HEK293 (cell line): ENCODE results near the gene PEX3.

ENCODE experiments used
- EGR2 ChIP-seq: fragments of 450-650 bp; formaldehyde crosslinking; IDR thresholded peaks from 2 replicates; pipeline ENCODE4 v1.5.1; 2016; ENCODE audit warnings: low read depth, missing biosample characterization, missing genetic modification characterization
- FEZF1 ChIP-seq: fragments of 450-650 bp; formaldehyde crosslinking; IDR thresholded peaks from 2 replicates; pipeline ENCODE4 v1.5.1; 2016; ENCODE audit warnings: missing biosample characterization, missing genetic modification characterization
- HOXC10 ChIP-seq: sonication (generic); formaldehyde crosslinking; IDR thresholded peaks from 2 replicates; pipeline ENCODE4 v1.8.1; 2023; ENCODE audit warnings: mild to moderate bottlenecking, missing genetic modification reagents
- HOXD13 ChIP-seq: sonication (generic); formaldehyde crosslinking; IDR thresholded peaks from 2 replicates; pipeline ENCODE4 v1.8.0; 2022; ENCODE audit warnings: missing genetic modification reagents, borderline replicate concordance
- ZBTB20 ChIP-seq: fragments of 450-650 bp; formaldehyde crosslinking; IDR thresholded peaks from 2 replicates; pipeline ENCODE4 v1.5.1; 2016; ENCODE audit warnings: missing biosample characterization, missing genetic modification characterization
- ZBTB21 ChIP-seq: fragments of 450-650 bp; formaldehyde crosslinking; IDR thresholded peaks from 2 replicates; pipeline ENCODE4 v1.5.1; 2017; ENCODE audit warnings: missing biosample characterization, missing genetic modification characterization
- ZNF157 ChIP-seq: fragments of 450-650 bp; formaldehyde crosslinking; IDR thresholded peaks from 2 replicates; pipeline ENCODE4 v1.5.1; 2016; ENCODE audit warnings: missing biosample characterization, missing genetic modification characterization
- ZNF16 ChIP-seq: fragments of 450-650 bp; formaldehyde crosslinking; IDR thresholded peaks from 2 replicates; pipeline ENCODE4 v1.5.1; 2016; ENCODE audit warnings: low read depth, missing biosample characterization, missing genetic modification characterization
- ZNF184 ChIP-seq: fragments of 450-650 bp; IDR thresholded peaks from 2 replicates; pipeline ENCODE4 v1.5.1; 2018; ENCODE audit warnings: missing biosample characterization, mild to moderate bottlenecking, missing genetic modification characterization
- ZNF223 ChIP-seq: fragments of 450-650 bp; formaldehyde crosslinking; IDR thresholded peaks from 2 replicates; pipeline ENCODE4 v1.5.1; 2016; ENCODE audit warnings: missing biosample characterization, missing genetic modification characterization
- ZNF248 ChIP-seq: fragments of 450-650 bp; formaldehyde crosslinking; IDR thresholded peaks from 2 replicates; pipeline ENCODE4 v1.5.1; 2017; ENCODE audit warnings: missing biosample characterization, missing genetic modification characterization
- ZNF501 ChIP-seq: fragments of 450-650 bp; formaldehyde crosslinking; IDR thresholded peaks from 2 replicates; pipeline ENCODE4 v1.5.1; 2016; ENCODE audit warnings: missing biosample characterization, missing genetic modification characterization
- ZNF521 ChIP-seq: fragments of 450-650 bp; formaldehyde crosslinking; IDR thresholded peaks from 2 replicates; pipeline ENCODE4 v1.5.1; 2017; ENCODE audit warnings: missing biosample characterization, mild to moderate bottlenecking, missing genetic modification characterization
- ZNF530 ChIP-seq: fragments of 450-650 bp; formaldehyde crosslinking; IDR thresholded peaks from 2 replicates; pipeline ENCODE4 v1.5.1; 2016; ENCODE audit warnings: low read depth, missing biosample characterization, missing genetic modification characterization
- ZNF654 ChIP-seq: fragments of 450-650 bp; formaldehyde crosslinking; IDR thresholded peaks from 2 replicates; pipeline ENCODE4 v1.5.1; 2016; ENCODE audit warnings: low read depth, missing biosample characterization, missing genetic modification characterization
- ZNF664 ChIP-seq: fragments of 450-650 bp; formaldehyde crosslinking; IDR thresholded peaks from 2 replicates; pipeline ENCODE4 v1.5.1; 2016; ENCODE audit warnings: missing biosample characterization, missing genetic modification characterization
- ZNF701 ChIP-seq: fragments of 450-650 bp; formaldehyde crosslinking; IDR thresholded peaks from 2 replicates; pipeline ENCODE4 v1.5.1; 2016; ENCODE audit warnings: missing biosample characterization, missing genetic modification characterization
- ZNF768 ChIP-seq: fragments of 450-650 bp; formaldehyde crosslinking; IDR thresholded peaks from 2 replicates; pipeline ENCODE4 v1.5.1; 2018; ENCODE audit warnings: missing biosample characterization, mild to moderate bottlenecking, missing genetic modification characterization
- ZXDB ChIP-seq: fragments of 450-650 bp; formaldehyde crosslinking; IDR thresholded peaks from 2 replicates; pipeline ENCODE4 v1.5.1; 2016; ENCODE audit warnings: missing biosample characterization, missing genetic modification characterization
- TF ChIP-seq, protein P1 (sequence below): fragments of 450-650 bp; formaldehyde crosslinking; IDR thresholded peaks from 2 replicates; pipeline ENCODE4 v1.5.1; 2016; ENCODE audit warnings: missing biosample characterization, missing genetic modification characterization, borderline replicate concordance
- TF ChIP-seq, protein P2 (sequence below): fragments of 450-650 bp; formaldehyde crosslinking; IDR thresholded peaks from 2 replicates; pipeline ENCODE4; 2016; ENCODE audit warnings: missing biosample characterization, missing genetic modification characterization
- TF ChIP-seq, protein P3 (sequence below): fragments of 450-650 bp; formaldehyde crosslinking; IDR thresholded peaks from 2 replicates; pipeline ENCODE4 v1.5.1; 2017; ENCODE audit warnings: missing biosample characterization, missing genetic modification characterization
- TF ChIP-seq, protein P4 (sequence below): fragments of 450-650 bp; formaldehyde crosslinking; IDR thresholded peaks from 2 replicates; pipeline ENCODE4 v1.5.1; 2017; ENCODE audit warnings: missing biosample characterization, missing genetic modification characterization
- TF ChIP-seq, protein P5 (sequence below): fragments of 450-650 bp; formaldehyde crosslinking; IDR thresholded peaks from 2 replicates; pipeline ENCODE4 v1.5.1; 2016; ENCODE audit warnings: missing biosample characterization, missing genetic modification characterization
- TF ChIP-seq, protein P6 (sequence below): fragments of 450-650 bp; formaldehyde crosslinking; IDR thresholded peaks from 2 replicates; pipeline ENCODE4 v1.5.1; 2016; ENCODE audit warnings: missing biosample characterization, missing genetic modification characterization

The PEX3 gene

DNA sequence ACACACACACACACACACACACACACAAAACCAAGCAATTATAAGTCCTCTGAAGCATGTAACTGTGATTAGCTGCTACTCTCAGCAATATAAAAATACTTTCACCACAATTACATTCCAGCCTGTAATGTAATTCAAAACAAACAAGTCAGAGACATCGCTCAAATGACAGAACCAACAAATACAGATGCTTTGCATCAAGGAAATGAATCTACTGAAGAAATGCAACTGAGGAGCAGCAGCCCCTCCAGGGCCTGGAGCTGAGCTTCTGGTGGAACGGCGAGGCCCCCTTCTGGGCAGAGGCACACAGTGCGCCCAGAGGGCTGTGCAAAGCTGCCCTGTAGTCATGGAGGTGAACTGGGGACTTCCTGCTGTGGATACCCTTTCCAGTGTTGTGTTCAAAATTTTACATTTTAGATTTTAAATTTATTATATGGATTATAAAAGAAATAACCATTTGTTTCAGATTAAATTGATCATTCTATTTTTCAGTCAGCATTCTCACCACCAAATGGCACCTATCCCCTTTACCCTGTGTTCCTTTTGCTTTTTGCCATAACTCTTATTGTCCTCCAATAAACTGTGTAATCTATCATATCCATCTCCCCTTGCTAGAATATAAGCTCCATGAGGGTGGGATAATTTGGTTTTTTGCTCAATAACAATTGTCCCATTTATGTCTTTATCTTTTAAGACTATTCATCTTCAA is 23.3 kb upstream of the PEX3 start (continued):
- TF ChIP-seq, protein P1, sequence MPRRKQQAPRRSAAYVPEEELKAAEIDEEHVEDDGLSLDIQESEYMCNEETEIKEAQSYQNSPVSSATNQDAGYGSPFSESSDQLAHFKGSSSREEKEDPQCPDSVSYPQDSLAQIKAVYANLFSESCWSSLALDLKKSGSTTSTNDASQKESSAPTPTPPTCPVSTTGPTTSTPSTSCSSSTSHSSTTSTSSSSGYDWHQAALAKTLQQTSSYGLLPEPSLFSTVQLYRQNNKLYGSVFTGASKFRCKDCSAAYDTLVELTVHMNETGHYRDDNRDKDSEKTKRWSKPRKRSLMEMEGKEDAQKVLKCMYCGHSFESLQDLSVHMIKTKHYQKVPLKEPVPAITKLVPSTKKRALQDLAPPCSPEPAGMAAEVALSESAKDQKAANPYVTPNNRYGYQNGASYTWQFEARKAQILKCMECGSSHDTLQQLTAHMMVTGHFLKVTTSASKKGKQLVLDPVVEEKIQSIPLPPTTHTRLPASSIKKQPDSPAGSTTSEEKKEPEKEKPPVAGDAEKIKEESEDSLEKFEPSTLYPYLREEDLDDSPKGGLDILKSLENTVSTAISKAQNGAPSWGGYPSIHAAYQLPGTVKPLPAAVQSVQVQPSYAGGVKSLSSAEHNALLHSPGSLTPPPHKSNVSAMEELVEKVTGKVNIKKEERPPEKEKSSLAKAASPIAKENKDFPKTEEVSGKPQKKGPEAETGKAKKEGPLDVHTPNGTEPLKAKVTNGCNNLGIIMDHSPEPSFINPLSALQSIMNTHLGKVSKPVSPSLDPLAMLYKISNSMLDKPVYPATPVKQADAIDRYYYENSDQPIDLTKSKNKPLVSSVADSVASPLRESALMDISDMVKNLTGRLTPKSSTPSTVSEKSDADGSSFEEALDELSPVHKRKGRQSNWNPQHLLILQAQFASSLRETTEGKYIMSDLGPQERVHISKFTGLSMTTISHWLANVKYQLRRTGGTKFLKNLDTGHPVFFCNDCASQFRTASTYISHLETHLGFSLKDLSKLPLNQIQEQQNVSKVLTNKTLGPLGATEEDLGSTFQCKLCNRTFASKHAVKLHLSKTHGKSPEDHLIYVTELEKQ (tag by site-specific recombination), result no peak
- TF ChIP-seq ZNF248 (tag by site-specific recombination) (no peak), ZBTB21 (tag by site-specific recombination) (no peak), ZBTB20 (peak; percentile 30; the same call in 1 of the 2 replicates), ZNF664 (no peak), ZNF157 (tag by site-specific recombination) (no peak), ZNF223 (tag by site-specific recombination) (no peak), ZNF16 (tag by site-specific recombination) (no peak), ZNF654 (tag by site-specific recombination) (peak; percentile 97), EGR2 (tag by site-specific recombination) (no peak), FEZF1 (tag by site-specific recombination) (no peak), ZNF768 (tag by site-specific recombination) (no peak), ZNF701 (tag by site-specific recombination) (no peak), ZNF530 (tag by site-specific recombination) (no peak), ZXDB (tag by site-specific recombination) (no peak), ZNF184 (tag by site-specific recombination) (no peak), ZNF521 (no peak), ZNF501 (tag by site-specific recombination) (no peak), HOXD13 (CRISPR knock-in tag) (no peak), HOXC10 (CRISPR knock-in tag) (no peak)
- TF ChIP-seq, protein P2, sequence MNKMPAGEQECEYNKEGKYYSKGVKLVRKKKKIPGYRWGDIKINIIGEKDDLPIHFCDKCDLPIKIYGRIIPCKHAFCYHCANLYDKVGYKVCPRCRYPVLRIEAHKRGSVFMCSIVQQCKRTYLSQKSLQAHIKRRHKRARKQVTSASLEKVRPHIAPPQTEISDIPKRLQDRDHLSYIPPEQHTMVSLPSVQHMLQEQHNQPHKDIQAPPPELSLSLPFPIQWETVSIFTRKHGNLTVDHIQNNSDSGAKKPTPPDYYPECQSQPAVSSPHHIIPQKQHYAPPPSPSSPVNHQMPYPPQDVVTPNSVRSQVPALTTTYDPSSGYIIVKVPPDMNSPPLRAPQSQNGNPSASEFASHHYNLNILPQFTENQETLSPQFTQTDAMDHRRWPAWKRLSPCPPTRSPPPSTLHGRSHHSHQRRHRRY (tag by site-specific recombination), result no peak
- TF ChIP-seq, protein P3, sequence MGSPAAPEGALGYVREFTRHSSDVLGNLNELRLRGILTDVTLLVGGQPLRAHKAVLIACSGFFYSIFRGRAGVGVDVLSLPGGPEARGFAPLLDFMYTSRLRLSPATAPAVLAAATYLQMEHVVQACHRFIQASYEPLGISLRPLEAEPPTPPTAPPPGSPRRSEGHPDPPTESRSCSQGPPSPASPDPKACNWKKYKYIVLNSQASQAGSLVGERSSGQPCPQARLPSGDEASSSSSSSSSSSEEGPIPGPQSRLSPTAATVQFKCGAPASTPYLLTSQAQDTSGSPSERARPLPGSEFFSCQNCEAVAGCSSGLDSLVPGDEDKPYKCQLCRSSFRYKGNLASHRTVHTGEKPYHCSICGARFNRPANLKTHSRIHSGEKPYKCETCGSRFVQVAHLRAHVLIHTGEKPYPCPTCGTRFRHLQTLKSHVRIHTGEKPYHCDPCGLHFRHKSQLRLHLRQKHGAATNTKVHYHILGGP (tag by site-specific recombination), result no peak
- TF ChIP-seq, protein P4, sequence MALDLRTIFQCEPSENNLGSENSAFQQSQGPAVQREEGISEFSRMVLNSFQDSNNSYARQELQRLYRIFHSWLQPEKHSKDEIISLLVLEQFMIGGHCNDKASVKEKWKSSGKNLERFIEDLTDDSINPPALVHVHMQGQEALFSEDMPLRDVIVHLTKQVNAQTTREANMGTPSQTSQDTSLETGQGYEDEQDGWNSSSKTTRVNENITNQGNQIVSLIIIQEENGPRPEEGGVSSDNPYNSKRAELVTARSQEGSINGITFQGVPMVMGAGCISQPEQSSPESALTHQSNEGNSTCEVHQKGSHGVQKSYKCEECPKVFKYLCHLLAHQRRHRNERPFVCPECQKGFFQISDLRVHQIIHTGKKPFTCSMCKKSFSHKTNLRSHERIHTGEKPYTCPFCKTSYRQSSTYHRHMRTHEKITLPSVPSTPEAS, result peak; percentile 88
- TF ChIP-seq, protein P5, sequence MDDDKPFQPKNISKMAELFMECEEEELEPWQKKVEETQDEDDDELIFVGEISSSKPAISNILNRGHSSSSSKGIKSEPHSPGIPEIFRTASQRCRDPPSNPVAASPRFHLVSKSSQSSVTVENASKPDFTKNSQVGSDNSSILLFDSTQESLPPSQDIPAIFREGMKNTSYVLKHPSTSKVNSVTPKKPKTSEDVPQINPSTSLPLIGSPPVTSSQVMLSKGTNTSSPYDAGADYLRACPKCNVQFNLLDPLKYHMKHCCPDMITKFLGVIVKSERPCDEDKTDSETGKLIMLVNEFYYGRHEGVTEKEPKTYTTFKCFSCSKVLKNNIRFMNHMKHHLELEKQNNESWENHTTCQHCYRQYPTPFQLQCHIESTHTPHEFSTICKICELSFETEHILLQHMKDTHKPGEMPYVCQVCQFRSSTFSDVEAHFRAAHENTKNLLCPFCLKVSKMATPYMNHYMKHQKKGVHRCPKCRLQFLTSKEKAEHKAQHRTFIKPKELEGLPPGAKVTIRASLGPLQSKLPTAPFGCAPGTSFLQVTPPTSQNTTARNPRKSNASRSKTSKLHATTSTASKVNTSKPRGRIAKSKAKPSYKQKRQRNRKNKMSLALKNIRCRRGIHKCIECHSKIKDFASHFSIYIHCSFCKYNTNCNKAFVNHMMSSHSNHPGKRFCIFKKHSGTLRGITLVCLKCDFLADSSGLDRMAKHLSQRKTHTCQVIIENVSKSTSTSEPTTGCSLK (tag by site-specific recombination), result no peak
- TF ChIP-seq, protein P6, sequence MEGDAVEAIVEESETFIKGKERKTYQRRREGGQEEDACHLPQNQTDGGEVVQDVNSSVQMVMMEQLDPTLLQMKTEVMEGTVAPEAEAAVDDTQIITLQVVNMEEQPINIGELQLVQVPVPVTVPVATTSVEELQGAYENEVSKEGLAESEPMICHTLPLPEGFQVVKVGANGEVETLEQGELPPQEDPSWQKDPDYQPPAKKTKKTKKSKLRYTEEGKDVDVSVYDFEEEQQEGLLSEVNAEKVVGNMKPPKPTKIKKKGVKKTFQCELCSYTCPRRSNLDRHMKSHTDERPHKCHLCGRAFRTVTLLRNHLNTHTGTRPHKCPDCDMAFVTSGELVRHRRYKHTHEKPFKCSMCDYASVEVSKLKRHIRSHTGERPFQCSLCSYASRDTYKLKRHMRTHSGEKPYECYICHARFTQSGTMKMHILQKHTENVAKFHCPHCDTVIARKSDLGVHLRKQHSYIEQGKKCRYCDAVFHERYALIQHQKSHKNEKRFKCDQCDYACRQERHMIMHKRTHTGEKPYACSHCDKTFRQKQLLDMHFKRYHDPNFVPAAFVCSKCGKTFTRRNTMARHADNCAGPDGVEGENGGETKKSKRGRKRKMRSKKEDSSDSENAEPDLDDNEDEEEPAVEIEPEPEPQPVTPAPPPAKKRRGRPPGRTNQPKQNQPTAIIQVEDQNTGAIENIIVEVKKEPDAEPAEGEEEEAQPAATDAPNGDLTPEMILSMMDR (tag by site-specific recombination), result peak; percentile 80
